GM12878 (cell line): Measurements from ENCODE around the gene MN1.

Experiments
- CBFB ChIP-seq: IDR thresholded peaks from 2 replicates; pipeline ENCODE4 v1.6.1; 2016; ENCODE audit warnings: antibody characterized with exemption, low read depth
- CTCF ChIP-seq, 3 experiments: IDR thresholded peaks in 2 of 3; conservative IDR thresholded peaks in 1 of 3; 2 replicates each; pipeline ENCODE4 v1.5.1; 2011; ENCODE audit warnings: low read depth in 3 of 3, low read length in 3 of 3, mild to moderate bottlenecking in 3 of 3, control low read depth in 2 of 3, moderate library complexity in 2 of 3, inconsistent platforms in 1 of 3, mixed read lengths in 1 of 3; ENCODE audit not compliant: control insufficient read depth in 2 of 3, insufficient read depth in 1 of 3; ENCODE audit errors: extremely low read depth in 1 of 3
- HDAC6 ChIP-seq: fragments of 200-600 bp; sonication (generic); IDR thresholded peaks from one replicate; pipeline ENCODE4 v1.8.0; 2017; ENCODE audit warnings: antibody characterized with exemption; ENCODE audit not compliant: unreplicated experiment
- SP1 ChIP-seq: IDR thresholded peaks from one replicate; pipeline ENCODE4 v1.6.1; 2011; ENCODE audit warnings: low read depth, low read length
- TAF1 ChIP-seq: IDR thresholded peaks from 2 replicates; pipeline ENCODE4 v1.6.1; 2011; ENCODE audit warnings: mild to moderate bottlenecking, low read depth, low read length, borderline replicate concordance

GRCh38 chr22:27848005-27848404 is 46.4 kb upstream of the MN1 start:
- TF ChIP-seq CBFB = no peak
- no peak for TF ChIP-seq TAF1
- no peak for TF ChIP-seq CTCF (IDR thresholded peaks at IDR 0.05 in 2 of 3, conservative IDR thresholded peaks at IDR 0.05 in 1 of 3; ENCODE audit: control insufficient read depth in 2 of 3, extremely low read depth in 1 of 3, insufficient read depth in 1 of 3, low read depth in 3 of 3, low read length in 3 of 3)
- TF ChIP-seq HDAC6 = no peak
- no peak for TF ChIP-seq SP1
